G401 (cell line): ENCODE results near the gene EXOC2. TPM values are rescaled to one million over a fixed set of nuclear protein-coding genes. Genes with fewer than 3 reads are reported as not detected.

Source experiments
- DNase-seq: peaks from one replicate; pipeline ENCODE4 v3.0.0-alpha.2; 2015; ENCODE audit warnings: low spot score
- in situ Hi-C: cut with HindIII; loops from 2 replicates; pipeline ENCODE4 v1.10.0; 2016; ENCODE audit warnings: low sequenced_read_pairs, mixed read lengths
- total RNA-seq: library from RNA; depleted of rRNA; stranded (reverse); fragments of >200 nt; shearing (Covaris generic); gene quantifications from 2 replicates; pipeline ENCODE4 v1.2.3, GENCODE V29; 2014; rRNA removed

The EXOC2 gene
- total RNA-seq, 1 experiment from 2014 or later = 36.7 TPM

DNA sequence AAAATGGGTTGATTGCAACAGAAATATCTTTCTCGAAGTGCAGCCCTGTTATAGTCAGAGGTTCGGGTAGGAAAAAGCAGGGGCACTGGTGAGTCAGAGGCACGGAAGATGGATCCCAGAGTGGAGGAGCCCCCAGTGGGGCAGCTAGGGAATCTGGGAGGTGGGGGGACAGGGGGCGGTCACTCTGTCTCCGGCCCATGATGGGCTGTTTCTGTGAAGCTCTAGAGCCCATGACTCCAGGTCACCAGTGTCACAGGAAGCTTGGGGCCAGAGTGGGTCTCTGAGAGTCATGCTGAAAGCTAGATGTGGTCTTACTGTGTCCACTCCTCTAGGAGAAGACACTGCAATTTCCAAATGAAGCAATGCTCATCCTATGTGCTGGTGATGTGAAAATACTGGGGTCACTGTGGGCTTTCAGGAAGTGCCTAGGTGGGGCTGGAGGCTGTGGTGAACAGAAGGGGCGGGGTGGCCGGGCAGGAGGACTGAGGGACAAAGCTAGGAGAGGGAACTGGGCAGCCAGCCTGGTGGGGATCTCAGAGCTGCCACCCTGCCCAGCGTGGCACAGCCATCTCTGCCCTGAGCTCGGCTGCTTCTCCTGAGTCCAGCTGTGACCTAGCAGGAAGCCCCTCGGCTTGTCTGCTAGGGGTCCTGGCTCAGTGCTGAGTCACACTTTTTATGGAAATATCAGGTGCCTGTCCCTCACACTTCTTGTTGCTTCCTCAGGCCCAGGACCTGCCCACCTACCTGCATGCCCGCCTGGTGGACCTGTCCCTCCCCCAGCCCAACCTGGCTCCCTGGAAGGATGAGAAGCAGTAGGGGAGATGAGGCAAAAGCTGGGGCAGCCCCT lies 247.1 kb downstream of the EXOC2 start:
- no peak for DNase-seq

DNA sequence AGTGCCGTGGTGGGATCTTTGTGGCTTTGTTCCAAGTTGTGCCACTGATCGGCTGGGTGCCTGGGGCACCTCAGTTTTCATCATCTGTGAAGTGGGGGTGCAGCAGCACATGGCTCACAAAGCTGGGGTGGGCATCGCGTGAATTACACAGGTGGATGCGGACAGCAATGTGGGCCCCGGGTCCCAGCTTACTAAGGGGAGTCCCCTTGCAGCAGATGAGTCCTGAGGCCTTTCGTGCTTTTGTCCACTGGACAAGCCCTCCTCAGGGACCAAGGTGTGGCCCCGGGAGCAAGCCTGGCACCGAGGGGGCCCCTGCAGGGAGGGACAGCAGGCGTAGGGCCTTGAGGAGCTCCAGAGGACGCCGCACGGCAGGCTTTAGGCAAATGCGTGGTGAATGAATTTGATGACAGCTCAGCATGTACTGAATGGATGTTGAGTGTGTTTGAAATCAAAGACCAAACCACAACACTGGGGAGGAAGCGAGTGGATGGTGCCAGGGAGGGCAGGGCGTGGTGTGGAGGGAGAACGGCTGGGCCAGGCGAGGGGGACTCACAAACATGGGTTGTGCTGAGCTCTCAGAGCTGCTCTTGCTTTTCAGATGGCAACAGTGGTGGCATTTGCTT lies 248.2 kb downstream of the EXOC2 start:
- DNase-seq = no peak

More for the DNA sequence above, 247.1 kb downstream of the EXOC2 start:
- in situ Hi-C loops = no loop called here

DNA sequence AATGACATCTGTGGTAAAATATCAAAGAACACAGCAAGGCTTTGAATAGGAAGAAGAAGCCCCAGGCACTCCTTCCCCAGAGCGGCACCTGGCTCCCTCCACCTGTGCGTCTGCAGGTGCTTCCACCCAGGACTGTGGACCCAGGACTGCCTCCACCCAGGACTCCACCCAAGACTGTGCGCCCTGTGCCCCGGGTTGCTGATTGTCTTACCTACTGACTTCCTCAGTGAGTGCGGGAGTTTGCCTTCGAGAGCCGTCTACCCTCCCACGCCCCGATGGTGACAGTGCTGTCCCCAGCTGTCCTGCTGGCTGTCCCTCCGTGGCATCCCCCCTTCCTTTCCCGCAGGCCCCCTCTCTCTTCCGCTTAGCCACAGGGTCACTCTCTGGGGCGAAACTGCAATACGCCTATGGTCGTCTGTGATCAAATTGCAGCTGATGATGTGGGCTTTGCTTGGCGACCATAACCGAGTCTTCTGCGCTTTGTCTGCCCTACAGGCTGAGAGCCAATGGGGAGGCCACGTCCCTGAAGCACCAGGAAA lies 249.2 kb downstream of the EXOC2 start:
- in situ Hi-C loops = no loop called here
- DNase-seq = no peak

More for the DNA sequence above, 248.2 kb downstream of the EXOC2 start:
- in situ Hi-C loops = no loop called here

DNA sequence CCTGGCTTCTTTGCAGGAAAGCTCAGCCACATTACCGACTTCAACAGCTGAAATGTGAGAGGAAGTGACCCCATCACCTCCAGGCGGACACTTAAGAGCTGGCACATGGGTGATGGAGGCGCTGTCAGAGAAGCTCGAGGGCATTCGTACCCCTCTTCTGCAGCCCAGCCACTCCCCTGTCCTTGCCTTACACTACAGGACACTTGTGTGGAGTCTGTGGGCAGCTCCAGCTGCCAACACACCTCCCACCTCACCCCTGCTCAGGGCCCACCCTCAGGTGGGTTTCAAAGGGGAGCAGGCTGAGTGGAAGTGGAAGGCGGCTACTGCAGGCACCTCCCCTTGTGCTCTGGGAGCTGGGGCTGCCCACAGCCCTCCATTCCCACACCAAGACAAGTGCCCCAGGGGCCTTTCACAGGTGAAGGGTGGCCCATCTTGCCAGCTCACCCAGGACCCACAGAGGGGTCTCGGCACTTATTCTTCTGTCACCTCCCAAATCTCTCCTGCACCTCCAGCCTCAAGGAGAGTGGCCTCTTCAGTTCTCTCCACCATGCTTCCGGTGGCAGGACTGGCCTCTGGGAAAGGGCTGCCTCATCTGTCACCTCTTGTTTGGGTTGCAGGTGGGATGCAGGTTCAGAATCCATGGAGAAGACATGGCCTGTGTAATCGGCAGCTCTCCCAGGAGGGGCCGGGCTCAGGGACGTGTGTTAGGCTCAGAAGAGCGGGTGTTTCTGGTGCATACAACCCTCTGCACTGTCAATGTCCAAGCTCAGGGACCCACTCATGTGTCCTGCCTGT lies 251.6 kb downstream of the EXOC2 start:
- in situ Hi-C loops = no loop called here
- no peak for DNase-seq

DNA sequence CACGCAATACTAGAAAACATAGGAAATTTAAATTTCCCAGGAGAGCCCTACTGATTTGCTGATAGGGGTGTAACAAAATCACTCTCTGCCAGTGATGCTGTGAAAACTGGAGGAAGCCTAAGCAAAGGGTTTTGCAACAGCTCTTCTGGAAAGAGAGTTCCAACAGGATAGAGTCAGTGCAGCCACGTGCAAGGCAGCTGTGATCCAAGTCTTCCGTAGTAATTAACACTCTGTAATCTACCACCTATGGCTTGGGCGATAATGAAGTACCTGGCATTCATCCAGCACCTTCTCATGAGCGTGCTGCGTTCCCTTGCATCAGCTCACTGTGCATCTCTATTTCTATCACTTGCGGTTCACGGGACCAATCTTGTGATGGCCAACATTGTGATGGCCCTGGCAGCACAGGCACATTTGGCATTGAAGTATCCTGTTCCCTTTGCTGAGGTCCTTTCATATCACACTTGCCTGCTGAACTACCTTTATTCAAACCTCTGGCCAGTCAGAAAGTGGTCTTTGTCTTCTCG lies 253.2 kb downstream of the EXOC2 start:
- no peak for DNase-seq
- in situ Hi-C loops = no loop called here

DNA sequence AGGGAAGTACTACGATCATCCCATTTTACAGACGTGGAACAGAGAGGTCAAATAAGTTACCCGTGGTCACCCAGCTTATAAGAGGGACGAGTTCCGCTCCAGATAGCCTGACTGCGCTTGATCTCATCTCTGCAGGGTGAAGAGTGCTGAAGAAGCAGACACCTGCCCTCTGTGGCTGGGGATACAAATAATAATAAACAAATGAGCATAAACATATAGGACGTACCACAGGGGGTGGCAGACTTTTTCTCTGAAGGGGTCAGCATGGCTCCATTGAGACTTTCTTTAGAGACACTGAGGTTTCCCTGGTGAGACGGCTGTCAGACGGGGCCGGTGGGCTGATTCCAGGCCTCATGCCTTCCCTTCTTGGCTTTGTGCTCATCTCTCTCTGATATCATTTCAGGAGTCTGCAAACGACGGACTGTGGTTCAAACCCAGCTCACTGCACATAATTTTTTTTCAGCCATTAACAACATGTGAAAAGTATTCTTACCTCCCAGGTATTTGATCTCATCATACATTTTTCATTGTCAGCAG lies 254.2 kb downstream of the EXOC2 start:
- no peak for DNase-seq
- in situ Hi-C loops = no loop called here

DNA sequence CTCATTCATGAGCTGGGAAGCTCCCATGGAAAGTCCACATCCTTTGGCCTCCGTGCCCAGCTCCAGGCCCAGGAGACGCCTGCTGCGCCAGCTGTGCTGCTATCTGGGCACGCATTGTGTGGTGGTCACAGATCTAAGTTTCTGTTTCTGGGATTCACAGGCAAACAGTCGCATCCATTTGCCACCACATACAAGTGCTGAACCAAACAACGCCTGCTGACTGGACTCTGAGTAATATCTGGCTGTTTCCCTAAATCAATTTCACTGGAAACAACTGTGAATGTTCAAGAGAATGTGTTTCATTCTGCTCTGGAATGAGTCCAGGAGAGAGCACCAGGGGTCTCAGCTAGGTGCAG lies 255.9 kb downstream of the EXOC2 start:
- in situ Hi-C loops = no loop called here

DNA sequence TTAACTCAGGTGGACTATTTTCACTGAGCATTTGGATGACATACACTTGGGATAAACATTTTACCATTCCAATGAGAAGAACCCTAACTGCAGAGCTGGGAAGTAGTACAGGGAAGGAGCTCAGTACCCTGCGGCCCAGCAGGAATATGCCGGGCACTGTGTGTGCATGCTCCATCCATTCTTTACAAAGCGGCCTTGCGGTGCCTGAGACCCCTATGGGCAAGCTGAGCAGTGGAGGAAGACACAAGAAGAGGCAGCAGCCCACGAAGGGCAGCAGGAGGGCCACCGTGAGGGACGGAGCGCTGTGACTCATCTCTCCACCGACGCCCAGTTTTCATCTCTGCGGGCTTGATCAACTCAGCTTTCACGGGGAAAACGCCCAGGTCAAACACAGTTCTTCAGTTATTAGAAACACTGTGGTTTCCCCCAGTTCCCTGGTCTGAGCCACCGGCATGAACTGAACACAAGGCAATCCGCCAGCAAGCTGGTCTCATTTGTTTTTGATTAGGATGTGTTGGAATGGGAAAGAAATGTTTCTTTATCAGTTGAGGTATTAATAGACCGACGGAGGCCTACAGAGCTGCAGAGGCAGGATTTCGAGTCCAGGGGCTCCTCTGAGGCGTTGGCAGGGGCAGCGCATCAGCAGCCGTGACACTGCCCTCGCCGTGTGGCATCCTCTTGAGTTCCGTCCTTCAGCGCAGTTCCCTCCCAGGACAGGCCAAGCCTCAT lies 256.5 kb downstream of the EXOC2 start:
- no peak for DNase-seq
- in situ Hi-C loops = no loop called here

More for the DNA sequence above, 255.9 kb downstream of the EXOC2 start:
- DNase-seq = no peak

DNA sequence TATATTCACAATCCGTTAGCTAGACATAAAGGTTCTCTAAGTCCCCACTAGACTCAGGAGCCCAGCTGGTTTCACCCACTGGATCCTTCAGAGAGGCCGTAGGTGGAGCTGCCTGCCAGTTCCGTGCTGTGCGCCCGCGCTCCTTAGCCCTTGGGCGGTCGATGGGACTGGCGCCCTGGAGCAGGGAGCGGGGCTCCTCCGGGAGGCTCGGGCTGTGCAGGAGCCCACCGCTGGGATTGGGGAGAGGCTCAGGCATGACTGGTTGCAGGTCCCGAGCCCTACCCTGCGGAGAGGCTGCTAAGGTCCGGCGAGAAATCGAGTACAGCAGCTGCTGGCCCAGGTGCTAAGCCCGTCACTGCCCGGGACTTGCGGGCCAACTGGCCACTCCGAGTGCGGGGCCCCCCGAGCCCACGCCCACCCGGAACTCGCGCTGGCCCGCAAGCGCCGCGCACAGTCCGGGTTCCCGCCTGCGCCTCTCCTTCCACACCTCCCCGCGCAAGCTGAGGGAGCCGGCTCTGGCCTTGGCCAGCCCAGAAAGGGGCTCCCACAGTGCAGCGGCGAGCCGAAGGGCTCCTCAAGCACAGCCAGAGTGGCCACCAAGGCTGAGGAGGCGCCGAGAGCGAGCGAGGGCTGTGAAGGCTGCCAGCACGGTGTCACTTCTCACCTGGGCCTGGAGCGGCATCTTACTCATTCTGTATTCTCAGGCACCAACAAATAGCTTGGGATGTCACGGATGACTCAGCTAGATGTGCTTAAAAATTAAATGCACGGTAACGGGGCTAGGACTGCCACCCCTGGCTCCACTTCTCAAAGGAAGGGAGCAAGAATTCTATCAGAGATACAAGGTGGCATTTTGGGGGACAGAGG lies 257.3 kb downstream of the EXOC2 start:
- DNase-seq = no peak
- in situ Hi-C loops = no loop called here

Other genes starting within 250 kb of the EXOC2 start
- not detected in 2 replicates for gene HUS1B, start 36.0 kb downstream of the EXOC2 start, total RNA-seq